Activated gamma-delta T cell treated with Interleukin-2 at 50 U/mL for 16 hours (primary cell): ENCODE measurements around the gene MROH9.

ENCODE experiments used
- DNase-seq: peaks from one replicate; pipeline ENCODE4 v3.0.0-alpha.2; 2020

The MROH9 gene

DNA sequence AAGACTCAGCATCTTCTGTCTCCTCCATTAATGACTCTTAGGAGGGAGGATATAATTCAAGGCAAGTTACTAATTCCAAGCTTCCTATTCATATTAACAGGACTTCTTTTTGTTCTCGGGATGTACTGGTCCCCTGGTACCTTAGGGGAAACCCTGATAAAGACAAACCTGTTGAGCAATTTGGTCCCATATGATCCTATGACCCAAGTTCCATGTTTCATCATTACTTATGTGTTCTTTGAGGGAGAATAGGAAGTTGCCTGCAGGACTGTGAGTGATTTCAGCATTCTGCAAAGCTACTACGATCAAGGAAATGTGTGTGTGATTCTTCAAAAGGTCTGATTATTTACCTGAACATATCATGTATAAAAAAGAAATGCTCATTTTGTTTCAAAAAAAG, 149.5 kb downstream of the MROH9 start:
- DNase-seq = no peak

DNA sequence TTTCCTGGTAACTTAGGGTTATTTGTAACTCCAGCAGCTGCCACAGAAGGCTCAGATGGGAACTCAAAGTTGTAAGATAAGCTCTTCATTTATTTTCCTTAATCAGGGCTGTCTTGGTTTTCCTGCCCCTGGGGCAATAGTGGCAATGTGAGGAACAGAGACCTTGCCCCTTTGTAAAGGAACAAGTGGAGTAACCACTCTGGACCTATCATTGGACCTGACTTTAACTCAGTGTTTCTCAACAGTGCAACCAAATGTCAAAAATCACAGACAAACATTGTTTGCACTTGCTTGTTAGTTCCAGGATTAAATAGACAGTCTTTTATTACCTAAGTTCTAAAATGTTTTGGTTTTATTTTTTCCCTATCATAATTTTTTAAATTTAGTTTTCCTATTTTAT, 152.6 kb downstream of the MROH9 start:
- DNase-seq = no peak

DNA sequence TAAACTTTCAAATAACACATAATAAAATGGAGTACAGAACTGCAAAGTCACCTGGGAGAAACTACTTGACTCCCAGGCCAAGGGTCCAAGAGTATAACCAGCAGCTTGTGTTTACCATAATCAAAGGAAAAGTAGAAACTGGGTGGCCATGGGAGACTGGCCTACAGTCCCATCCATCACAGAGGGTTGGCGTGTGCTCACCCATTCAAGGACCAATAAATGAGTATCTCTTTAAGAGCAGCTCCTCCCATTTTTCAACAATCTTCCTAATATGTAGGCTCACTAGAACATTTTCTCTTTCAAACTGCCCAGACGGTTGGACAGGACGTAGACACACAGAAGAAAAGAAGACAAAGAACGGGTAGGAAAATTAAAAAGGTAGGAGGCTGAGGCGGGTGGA, 155.3 kb downstream of the MROH9 start, which contains the start of gene FMO3:
Gene FMO3 (plus strand): TSS at position 302 of the 400 bp plus-strand sequence. CDS start 1,754 bp downstream, outside the sequence.
- DNase-seq = no peak

DNA sequence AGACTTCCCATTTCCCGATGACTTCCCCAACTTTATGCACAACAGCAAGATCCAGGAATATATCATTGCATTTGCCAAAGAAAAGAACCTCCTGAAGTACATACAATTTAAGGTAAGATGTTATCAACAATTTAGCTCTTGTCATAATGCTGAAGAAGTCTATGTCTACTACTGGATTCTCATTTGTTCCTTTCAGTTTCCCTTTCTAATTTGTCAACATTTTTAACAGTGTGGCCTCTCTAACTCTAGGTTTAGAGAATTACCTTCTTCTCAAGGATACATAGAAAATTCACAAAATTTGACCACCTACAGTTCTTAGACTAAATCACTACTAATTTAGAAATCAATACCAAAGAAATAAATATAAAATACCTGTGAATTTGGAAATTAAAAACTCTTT, 168.5 kb downstream of the MROH9 start:
- no peak for DNase-seq

DNA sequence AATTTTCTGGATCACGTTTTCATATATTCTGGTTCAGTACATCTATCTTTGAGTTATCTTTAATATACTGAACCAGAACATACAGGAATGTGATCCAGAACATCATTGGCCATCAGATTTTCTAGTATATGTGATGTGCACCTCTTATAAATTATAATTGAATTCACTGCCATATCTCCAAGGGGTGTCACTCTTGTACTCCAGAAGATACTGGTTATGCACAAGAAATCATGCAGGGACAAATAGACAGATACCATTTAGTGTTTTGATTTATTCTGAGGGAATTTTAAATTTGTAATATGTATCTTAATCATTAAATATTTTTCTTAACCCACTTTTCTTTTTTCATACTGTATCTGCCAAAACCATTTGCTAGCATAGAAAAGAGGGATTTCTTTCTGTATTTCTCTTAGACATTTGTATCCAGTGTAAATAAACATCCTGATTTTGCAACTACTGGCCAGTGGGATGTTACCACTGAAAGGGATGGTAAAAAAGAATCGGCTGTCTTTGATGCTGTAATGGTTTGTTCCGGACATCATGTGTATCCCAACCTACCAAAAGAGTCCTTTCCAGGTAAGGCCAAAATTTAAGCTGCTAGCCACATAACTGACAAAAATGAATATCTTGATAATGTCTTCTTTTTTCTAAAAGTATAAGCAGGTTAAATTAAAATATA, 172.1 kb downstream of the MROH9 start:
- DNase-seq = no peak

DNA sequence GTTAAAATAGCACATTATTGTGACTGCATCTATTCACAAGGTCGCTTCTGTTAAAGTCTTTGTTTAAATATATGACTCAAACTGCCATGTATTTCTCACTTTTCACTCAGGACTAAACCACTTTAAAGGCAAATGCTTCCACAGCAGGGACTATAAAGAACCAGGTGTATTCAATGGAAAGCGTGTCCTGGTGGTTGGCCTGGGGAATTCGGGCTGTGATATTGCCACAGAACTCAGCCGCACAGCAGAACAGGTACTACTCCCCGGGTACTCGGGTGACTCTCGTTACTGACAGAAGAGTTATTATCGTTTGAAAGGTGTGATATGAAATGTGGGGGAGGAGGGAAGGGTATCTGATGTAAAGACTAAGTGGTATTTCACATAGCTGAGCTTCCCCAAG, 172.6 kb downstream of the MROH9 start:
- DNase-seq = no peak

DNA sequence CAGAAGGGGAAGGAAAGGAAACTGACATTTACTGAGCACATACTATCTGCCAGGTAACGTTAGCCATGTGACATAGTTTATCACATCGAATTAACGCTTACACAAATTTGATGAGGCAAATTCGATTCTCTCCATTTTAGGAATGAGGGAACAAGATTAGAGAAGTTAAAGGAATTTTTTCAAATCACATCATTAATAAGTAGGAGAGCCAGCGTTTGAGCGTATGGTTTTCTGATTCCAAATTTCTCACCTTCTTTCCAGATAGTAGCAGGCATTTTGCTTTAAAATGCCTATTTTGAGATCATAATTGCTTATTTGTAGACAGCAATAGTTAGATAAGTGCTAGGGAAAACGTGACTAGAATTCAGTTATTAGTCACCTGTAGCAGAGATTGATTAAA, 174.6 kb downstream of the MROH9 start:
- DNase-seq = no peak

DNA sequence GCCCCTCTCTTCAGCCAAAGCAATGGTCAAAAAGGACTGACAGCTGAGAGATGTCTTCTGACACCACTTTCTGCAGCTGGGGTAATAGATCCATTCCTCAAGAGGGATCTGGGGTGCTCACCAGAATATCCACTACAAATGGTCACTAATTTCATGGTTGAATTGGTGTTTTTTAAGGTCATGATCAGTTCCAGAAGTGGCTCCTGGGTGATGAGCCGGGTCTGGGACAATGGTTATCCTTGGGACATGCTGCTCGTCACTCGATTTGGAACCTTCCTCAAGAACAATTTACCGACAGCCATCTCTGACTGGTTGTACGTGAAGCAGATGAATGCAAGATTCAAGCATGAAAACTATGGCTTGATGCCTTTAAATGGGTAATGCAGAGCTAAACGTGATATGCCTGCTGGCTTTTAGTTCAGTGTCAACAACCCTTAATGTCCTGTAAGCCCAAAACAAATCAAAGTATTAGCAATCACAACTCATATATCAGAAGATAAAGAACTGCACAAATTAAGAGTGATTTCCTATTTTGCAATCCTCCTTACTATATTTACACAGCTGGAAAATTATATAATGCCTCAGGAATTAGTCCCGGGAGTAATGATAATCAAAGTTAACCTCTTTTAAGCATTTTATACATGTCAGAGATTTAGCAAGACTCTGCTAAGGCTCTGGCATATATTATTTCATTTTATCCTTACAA, 175.4 kb downstream of the MROH9 start:
- no peak for DNase-seq

DNA sequence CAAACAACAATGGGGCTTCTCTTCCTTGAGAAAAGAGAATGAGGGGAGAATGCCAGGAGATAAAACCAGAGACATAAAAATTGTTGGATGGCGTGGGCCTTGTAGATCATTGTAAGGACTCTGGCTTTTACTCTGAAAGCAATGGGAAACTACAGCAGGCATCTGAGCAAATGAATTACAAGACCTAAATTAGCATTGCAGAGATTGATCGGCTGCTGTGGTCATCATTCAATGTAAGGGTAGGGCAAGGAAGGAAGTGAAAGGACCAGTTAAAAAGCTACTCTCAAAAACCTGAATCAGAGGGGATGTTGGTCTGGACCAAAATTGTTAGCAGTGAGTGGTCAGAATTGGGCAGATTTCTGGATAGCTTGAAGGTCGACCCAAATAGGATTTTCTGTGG, 176.8 kb downstream of the MROH9 start:
- no peak for DNase-seq

DNA sequence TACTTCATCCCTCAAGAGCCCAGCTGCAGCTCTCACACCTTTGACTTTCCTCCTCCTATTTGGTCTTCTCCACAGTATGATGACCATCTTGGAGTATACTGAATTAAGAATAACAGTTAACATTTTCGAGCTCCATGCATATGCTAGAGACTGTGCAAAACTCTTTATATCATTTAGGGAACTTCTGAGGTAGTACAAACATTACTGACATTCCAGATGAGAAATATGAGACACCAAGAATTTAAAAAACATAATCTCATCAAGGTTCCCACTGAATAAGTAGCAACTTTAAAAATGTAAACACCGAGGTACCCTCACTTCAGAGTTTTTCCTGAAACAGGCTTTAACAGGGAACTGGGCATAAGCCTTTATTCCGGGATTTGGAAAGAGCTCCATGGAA, 178.0 kb downstream of the MROH9 start:
- no peak for DNase-seq
